Smooth muscle cell of the umbilical artery (primary cell): ENCODE measurements around the gene TTC28. TPM values are rescaled to one million over a fixed set of nuclear protein-coding genes. Genes with fewer than 3 reads are reported as not detected.

ENCODE experiments used
- total RNA-seq: library from RNA; depleted of rRNA; stranded (reverse); fragments of >200 nt; gene quantifications from 2 replicates; pipeline ENCODE4 v1.2.3, GENCODE V29; 2014

TTC28 gene
- 26.1 and 27.5 TPM in 2 replicates for total RNA-seq

GRCh38 chr22:28679611-28680287 lies at the start of gene TTC28:
TSS of gene TTC28 (minus strand) at chr22:28679840. CDS start at chr22:28679723, 117 bp downstream.

Other genes with a start within 250 kb of the TTC28 start
- gene CHEK2, start 62.0 kb upstream of the TTC28 start, total RNA-seq: 23.2 and 26.8 TPM in 2 replicates
- 9.4 and 14.6 TPM in 2 replicates for gene HSCB, start 62.2 kb upstream of the TTC28 start, total RNA-seq
- gene CCDC117, start 92.9 kb upstream of the TTC28 start, total RNA-seq: 19.0 and 23.3 TPM in 2 replicates
- gene XBP1, start 120.7 kb upstream of the TTC28 start, total RNA-seq: 174 and 244 TPM in 2 replicates
- gene ZNRF3, start 203.7 kb upstream of the TTC28 start, total RNA-seq: 2.4 and 4.8 TPM in 2 replicates